ENCODE results near the gene ARL14EP. TPM values are rescaled to one million over a fixed set of nuclear protein-coding genes. Genes with fewer than 3 reads are reported as not detected.

Gene ARL14EP
- polyA plus RNA-seq, 1 donor from 2014 or later, result 44.5 TPM

GRCh38 chr11:30321321-30321720 is 1.6 kb upstream of the ARL14EP start:
- H3K79me2 ChIP-seq (replicated peaks; ENCODE audit: insufficient read depth, low read length), result peaks cover 33% of the 10 kb centered on the region
- no peak for TF ChIP-seq POLR2AphosphoS5 (IDR thresholded peaks at IDR 0.05)
- TF ChIP-seq EZH2 (IDR thresholded peaks at IDR 0.05; ENCODE audit: borderline replicate concordance, insufficient read depth, low read length, poor library complexity, severe bottlenecking), result no peak
- TF ChIP-seq TAF1 (IDR thresholded peaks at IDR 0.05; ENCODE audit: low read depth), result no peak
- TF ChIP-seq CTCF (IDR thresholded peaks at IDR 0.05; ENCODE audit: poor library complexity, severe bottlenecking), result no peak
- no peak for TF ChIP-seq RAD21 (conservative IDR thresholded peaks at IDR 0.05)
- TF ChIP-seq SMC3 (conservative IDR thresholded peaks at IDR 0.05; ENCODE audit: poor library complexity), result no peak
- TF ChIP-seq, protein P1, sequence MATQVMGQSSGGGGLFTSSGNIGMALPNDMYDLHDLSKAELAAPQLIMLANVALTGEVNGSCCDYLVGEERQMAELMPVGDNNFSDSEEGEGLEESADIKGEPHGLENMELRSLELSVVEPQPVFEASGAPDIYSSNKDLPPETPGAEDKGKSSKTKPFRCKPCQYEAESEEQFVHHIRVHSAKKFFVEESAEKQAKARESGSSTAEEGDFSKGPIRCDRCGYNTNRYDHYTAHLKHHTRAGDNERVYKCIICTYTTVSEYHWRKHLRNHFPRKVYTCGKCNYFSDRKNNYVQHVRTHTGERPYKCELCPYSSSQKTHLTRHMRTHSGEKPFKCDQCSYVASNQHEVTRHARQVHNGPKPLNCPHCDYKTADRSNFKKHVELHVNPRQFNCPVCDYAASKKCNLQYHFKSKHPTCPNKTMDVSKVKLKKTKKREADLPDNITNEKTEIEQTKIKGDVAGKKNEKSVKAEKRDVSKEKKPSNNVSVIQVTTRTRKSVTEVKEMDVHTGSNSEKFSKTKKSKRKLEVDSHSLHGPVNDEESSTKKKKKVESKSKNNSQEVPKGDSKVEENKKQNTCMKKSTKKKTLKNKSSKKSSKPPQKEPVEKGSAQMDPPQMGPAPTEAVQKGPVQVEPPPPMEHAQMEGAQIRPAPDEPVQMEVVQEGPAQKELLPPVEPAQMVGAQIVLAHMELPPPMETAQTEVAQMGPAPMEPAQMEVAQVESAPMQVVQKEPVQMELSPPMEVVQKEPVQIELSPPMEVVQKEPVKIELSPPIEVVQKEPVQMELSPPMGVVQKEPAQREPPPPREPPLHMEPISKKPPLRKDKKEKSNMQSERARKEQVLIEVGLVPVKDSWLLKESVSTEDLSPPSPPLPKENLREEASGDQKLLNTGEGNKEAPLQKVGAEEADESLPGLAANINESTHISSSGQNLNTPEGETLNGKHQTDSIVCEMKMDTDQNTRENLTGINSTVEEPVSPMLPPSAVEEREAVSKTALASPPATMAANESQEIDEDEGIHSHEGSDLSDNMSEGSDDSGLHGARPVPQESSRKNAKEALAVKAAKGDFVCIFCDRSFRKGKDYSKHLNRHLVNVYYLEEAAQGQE (IDR thresholded peaks at IDR 0.05; ENCODE audit: borderline replicate concordance), result no peak
- no peak for TF ChIP-seq EP300 (conservative IDR thresholded peaks at IDR 0.05; ENCODE audit: poor library complexity, severe bottlenecking)
- no peak for TF ChIP-seq MXI1 (conservative IDR thresholded peaks at IDR 0.05; ENCODE audit: poor library complexity, severe bottlenecking)
- H3K36me3 ChIP-seq (ENCODE audit: insufficient read depth, low read length), result no peaks in the 10 kb centered on the region
- H3K27me3 ChIP-seq (ENCODE audit: insufficient read depth, low read depth, low read length), result no peaks in the 10 kb centered on the region
- H3K9me2 ChIP-seq (ENCODE audit: insufficient read depth, low read length), result no peaks in the 10 kb centered on the region
- H4K20me1 ChIP-seq (ENCODE audit: insufficient read depth), result no peaks in the 10 kb centered on the region
- H3K4me3 ChIP-seq (ENCODE audit: low read length), result no peak overlapping the region
- no peak overlapping the region for H3K4me2 ChIP-seq (ENCODE audit: low read length)
- no peak overlapping the region for H2AFZ ChIP-seq (ENCODE audit: low read depth, low read length)
- H3K27ac ChIP-seq (ENCODE audit: low read length), result no peak overlapping the region
- no peaks in the 10 kb centered on the region for H3F3A ChIP-seq (ENCODE audit: insufficient read depth, low read length, poor library complexity, severe bottlenecking)
- H3K9ac ChIP-seq (ENCODE audit: low read length), result no peak overlapping the region
- no peaks in the 10 kb centered on the region for H3K9me3 ChIP-seq (ENCODE audit: low read length)

GRCh38 chr11:30322191-30322590 is 713 bp upstream of the ARL14EP start:
- H3K27ac ChIP-seq (ENCODE audit: low read length), result peak overlapping the region; percentile 81
- H2AFZ ChIP-seq (ENCODE audit: low read depth, low read length), result peak overlapping the region; percentile 62
- peak overlapping the region; percentile 85 for H3K9ac ChIP-seq (ENCODE audit: low read length)
- H3K9me3 ChIP-seq (ENCODE audit: low read length), result no peaks in the 10 kb centered on the region
- H3F3A ChIP-seq (ENCODE audit: insufficient read depth, low read length, poor library complexity, severe bottlenecking), result no peaks in the 10 kb centered on the region
- no peaks in the 10 kb centered on the region for H4K20me1 ChIP-seq (ENCODE audit: insufficient read depth)
- H3K36me3 ChIP-seq (ENCODE audit: insufficient read depth, low read length), result no peaks in the 10 kb centered on the region
- H3K79me2 ChIP-seq (replicated peaks; ENCODE audit: insufficient read depth, low read length), result peaks cover 38% of the 10 kb centered on the region
- no peaks in the 10 kb centered on the region for H3K9me2 ChIP-seq (ENCODE audit: insufficient read depth, low read length)
- peak overlapping the region; percentile 73 for H3K4me3 ChIP-seq (ENCODE audit: low read length)
- H3K4me2 ChIP-seq (ENCODE audit: low read length), result peak overlapping the region; percentile 56
- no peaks in the 10 kb centered on the region for H3K27me3 ChIP-seq (ENCODE audit: insufficient read depth, low read depth, low read length)
- TF ChIP-seq SMC3 (conservative IDR thresholded peaks at IDR 0.05; ENCODE audit: poor library complexity) (no peak), EP300 (conservative IDR thresholded peaks at IDR 0.05; ENCODE audit: poor library complexity, severe bottlenecking) (no peak), POLR2AphosphoS5 (IDR thresholded peaks at IDR 0.05) (no peak), EZH2 (IDR thresholded peaks at IDR 0.05; ENCODE audit: borderline replicate concordance, insufficient read depth, low read length, poor library complexity, severe bottlenecking) (no peak), RAD21 (conservative IDR thresholded peaks at IDR 0.05) (no peak), MXI1 (conservative IDR thresholded peaks at IDR 0.05; ENCODE audit: poor library complexity, severe bottlenecking) (no peak), CTCF (IDR thresholded peaks at IDR 0.05; ENCODE audit: poor library complexity, severe bottlenecking) (no peak), TAF1 (IDR thresholded peaks at IDR 0.05; ENCODE audit: low read depth) (no peak)
- TF ChIP-seq, protein P1 (IDR thresholded peaks at IDR 0.05; ENCODE audit: borderline replicate concordance), result no peak

All from neural cell (in vitro differentiated cells).